Fibroblast of lung (primary cell): Measurements from ENCODE around the gene FXYD6.

Experiments
- EZH2 ChIP-seq: IDR thresholded peaks from 2 replicates; pipeline ENCODE4 v1.5.1; 2012; ENCODE audit warnings: low read length, control low read depth, mild to moderate bottlenecking; ENCODE audit errors: missing control alignments
- TF ChIP-seq, protein P1 (sequence below), 2 donors: IDR thresholded peaks in 1 of 2; conservative IDR thresholded peaks in 1 of 2; 1 replicate in 1 of 2; 2 replicates in 1 of 2; pipeline ENCODE4 v1.5.1; 2011 to 2012; ENCODE audit warnings: low read length in 2 of 2, control low read depth in 1 of 2, inconsistent platforms in 1 of 2, low read depth in 1 of 2, mild to moderate bottlenecking in 1 of 2

DNA sequence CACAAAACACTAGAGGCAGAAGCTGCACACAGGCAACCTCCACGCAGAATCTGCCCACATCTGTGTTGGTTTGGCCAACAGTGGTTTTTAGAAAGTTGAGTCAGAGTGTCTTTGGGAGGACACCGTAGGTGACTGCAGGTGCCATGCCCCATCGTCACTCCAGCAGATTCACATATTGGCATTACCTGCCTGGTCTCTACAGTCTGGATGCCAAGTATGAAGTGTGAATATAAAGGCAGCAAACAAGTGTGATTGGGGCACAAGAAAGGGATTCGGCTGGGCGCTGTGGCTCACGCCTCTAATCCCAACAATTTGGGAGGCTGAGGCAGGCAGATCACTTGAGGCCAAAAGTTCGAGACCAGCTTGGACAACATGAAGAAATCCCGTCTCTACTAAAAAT, 40.9 kb downstream of the FXYD6 start:
- TF ChIP-seq, protein P1, sequence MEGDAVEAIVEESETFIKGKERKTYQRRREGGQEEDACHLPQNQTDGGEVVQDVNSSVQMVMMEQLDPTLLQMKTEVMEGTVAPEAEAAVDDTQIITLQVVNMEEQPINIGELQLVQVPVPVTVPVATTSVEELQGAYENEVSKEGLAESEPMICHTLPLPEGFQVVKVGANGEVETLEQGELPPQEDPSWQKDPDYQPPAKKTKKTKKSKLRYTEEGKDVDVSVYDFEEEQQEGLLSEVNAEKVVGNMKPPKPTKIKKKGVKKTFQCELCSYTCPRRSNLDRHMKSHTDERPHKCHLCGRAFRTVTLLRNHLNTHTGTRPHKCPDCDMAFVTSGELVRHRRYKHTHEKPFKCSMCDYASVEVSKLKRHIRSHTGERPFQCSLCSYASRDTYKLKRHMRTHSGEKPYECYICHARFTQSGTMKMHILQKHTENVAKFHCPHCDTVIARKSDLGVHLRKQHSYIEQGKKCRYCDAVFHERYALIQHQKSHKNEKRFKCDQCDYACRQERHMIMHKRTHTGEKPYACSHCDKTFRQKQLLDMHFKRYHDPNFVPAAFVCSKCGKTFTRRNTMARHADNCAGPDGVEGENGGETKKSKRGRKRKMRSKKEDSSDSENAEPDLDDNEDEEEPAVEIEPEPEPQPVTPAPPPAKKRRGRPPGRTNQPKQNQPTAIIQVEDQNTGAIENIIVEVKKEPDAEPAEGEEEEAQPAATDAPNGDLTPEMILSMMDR (conservative IDR thresholded peaks at IDR 0.05 in 1 of 2, IDR thresholded peaks at IDR 0.05 in 1 of 2; ENCODE audit: low read depth in 1 of 2, low read length in 2 of 2), result no peak
- no peak for TF ChIP-seq EZH2
